IgD-negative memory B cell (primary cell): ENCODE results near the gene MYB. TPM values are rescaled to one million over a fixed set of nuclear protein-coding genes. Genes with fewer than 3 reads are reported as not detected.
"Not testable (repeated sequence)": the region's sequence is repeated elsewhere in the genome, so short reads cannot be mapped to it uniquely, and the experiment has no call there.

Source experiments
- H3K27ac Mint-ChIP-seq, 3 donors: one replicate each; pipeline ENCODE4 v1.8.0; 2020 to 2022; ENCODE audit warnings: mild to moderate bottlenecking in 3 of 3, mixed read lengths in 3 of 3, moderate library complexity in 1 of 3
- H3K27me3 Mint-ChIP-seq: one replicate; pipeline ENCODE4 v1.8.0; 2021; ENCODE audit warnings: mixed read lengths
- H3K36me3 Mint-ChIP-seq: one replicate; pipeline ENCODE4 v1.8.0; 2020; ENCODE audit warnings: mild to moderate bottlenecking, mixed read lengths
- H3K4me1 Mint-ChIP-seq, 3 donors: one replicate each; pipeline ENCODE4 v1.8.0; 2020 to 2022; ENCODE audit warnings: mixed read lengths in 3 of 3, mild to moderate bottlenecking in 1 of 3
- H3K4me3 Mint-ChIP-seq, 4 donors: one replicate each; pipeline ENCODE4 v1.8.0; 2020 to 2022; ENCODE audit warnings: mild to moderate bottlenecking in 4 of 4, mixed read lengths in 4 of 4, moderate library complexity in 3 of 4
- H3K9me3 Mint-ChIP-seq, 3 donors: one replicate each; pipeline ENCODE4 v1.8.0; 2020 to 2021; ENCODE audit warnings: mixed read lengths in 3 of 3, mild to moderate bottlenecking in 1 of 3
- polyA plus RNA-seq: library from polyadenylated mRNA; unstranded; fragments of 300-500 nt; fragmentation: Illumina TruSeq; gene quantifications from one replicate; pipeline ENCODE4 v1.2.3, GENCODE V29; 2021

Gene MYB
- polyA plus RNA-seq, 1 donor from 2014 or later, result not detected

GRCh38 chr6:135233686-135234491 is 52.8 kb downstream of the MYB start:
- Mint-ChIP-seq H3K4me1 (peaks cover 0 to 4% (median 2%) of the 10 kb centered on the region in 3 donors), H3K36me3 (peaks cover 2% of the 10 kb centered on the region), H3K27me3 (peaks cover 4% of the 10 kb centered on the region), H3K27ac (no peak overlapping the region), H3K4me3 (no peak overlapping the region), H3K9me3 (no peaks in the 10 kb centered on the region)

- H3K36me3 Mint-ChIP-seq, result peaks cover 2% of the 10 kb centered on the region
- H3K4me3 Mint-ChIP-seq, result no peak overlapping the region
- peaks cover 7% of the 10 kb centered on the region for H3K27me3 Mint-ChIP-seq
- H3K9me3 Mint-ChIP-seq, result no peaks in the 10 kb centered on the region
- H3K4me1 Mint-ChIP-seq, result peaks cover 0 to 4% (median 2%) of the 10 kb centered on the region in 3 donors
- no peak overlapping the region for H3K27ac Mint-ChIP-seq
Observed at GRCh38 chr6:135234492-135234780, 53.3 kb downstream of the MYB start.

- Mint-ChIP-seq H3K4me1 (peaks cover 0 to 4% (median 2%) of the 10 kb centered on the region in 3 donors), H3K27ac (peak overlapping the region in 1 of 3 donors; percentile 90), H3K36me3 (peaks cover 2% of the 10 kb centered on the region), H3K9me3 (no peaks in the 10 kb centered on the region), H3K4me3 (no peak overlapping the region), H3K27me3 (peaks cover 7% of the 10 kb centered on the region)
Observed at GRCh38 chr6:135235716-135236115, 54.6 kb downstream of the MYB start.

GRCh38 chr6:135236319-135236718 is 55.2 kb downstream of the MYB start:
- peaks cover 7% of the 10 kb centered on the region for H3K27me3 Mint-ChIP-seq
- peaks cover 0 to 4% (median under 1%) of the 10 kb centered on the region in 3 donors for H3K4me1 Mint-ChIP-seq
- no peaks in the 10 kb centered on the region for H3K9me3 Mint-ChIP-seq
- H3K4me3 Mint-ChIP-seq, result no peak overlapping the region
- H3K27ac Mint-ChIP-seq, result peak overlapping the region in 1 of 3 donors; percentile 90
- peaks cover under 1% of the 10 kb centered on the region for H3K36me3 Mint-ChIP-seq

- Mint-ChIP-seq H3K4me3 (no peak overlapping the region), H3K4me1 (peaks cover 0 to 3% (median 0%) of the 10 kb centered on the region in 3 donors), H3K9me3 (no peaks in the 10 kb centered on the region), H3K27me3 (peaks cover 7% of the 10 kb centered on the region), H3K36me3 (no peaks in the 10 kb centered on the region), H3K27ac (no peak overlapping the region)
Observed at GRCh38 chr6:135236732-135237131, 55.6 kb downstream of the MYB start.

GRCh38 chr6:135240711-135241110 is 59.6 kb downstream of the MYB start:
- H3K36me3 Mint-ChIP-seq, result no peaks in the 10 kb centered on the region
- peaks cover 7% of the 10 kb centered on the region for H3K27me3 Mint-ChIP-seq
- H3K27ac Mint-ChIP-seq, result no peak overlapping the region
- H3K4me3 Mint-ChIP-seq, result no peak overlapping the region
- no peaks in the 10 kb centered on the region for H3K9me3 Mint-ChIP-seq
- H3K4me1 Mint-ChIP-seq, result peaks cover 0 to 1% (median 0%) of the 10 kb centered on the region in 3 donors

- Mint-ChIP-seq H3K27me3 (peaks cover under 1% of the 10 kb centered on the region), H3K4me3 (no peak overlapping the region), H3K27ac (no peak overlapping the region), H3K36me3 (no peaks in the 10 kb centered on the region), H3K4me1 (no peaks in the 10 kb centered on the region), H3K9me3 (no peaks in the 10 kb centered on the region)
Observed at GRCh38 chr6:135243871-135244796, 63.0 kb downstream of the MYB start.

GRCh38 chr6:135244805-135245204 is 63.7 kb downstream of the MYB start:
- Mint-ChIP-seq H3K4me1 (peaks cover 3 to 4% (median 3%) of the 10 kb centered on the region in 3 donors), H3K4me3 (no peak overlapping the region)

GRCh38 chr6:135246412-135247012 is 65.4 kb downstream of the MYB start:
- not testable (repeated sequence) for H3K27ac Mint-ChIP-seq, H3K27me3 Mint-ChIP-seq, H3K4me3 Mint-ChIP-seq, H3K9me3 Mint-ChIP-seq, H3K36me3 Mint-ChIP-seq
- peaks cover 7 to 11% (median 11%) of the 10 kb centered on the region in 3 donors for H3K4me1 Mint-ChIP-seq

More at GRCh38 chr6:135244805-135245204, 63.7 kb downstream of the MYB start:
- H3K27me3 Mint-ChIP-seq, result no peaks in the 10 kb centered on the region
- H3K9me3 Mint-ChIP-seq, result no peaks in the 10 kb centered on the region
- no peak overlapping the region for H3K27ac Mint-ChIP-seq
- no peaks in the 10 kb centered on the region for H3K36me3 Mint-ChIP-seq

GRCh38 chr6:135250234-135250633 is 69.1 kb downstream of the MYB start:
- no peaks in the 10 kb centered on the region for H3K27me3 Mint-ChIP-seq
- H3K4me3 Mint-ChIP-seq, result no peak overlapping the region
- no peak overlapping the region for H3K27ac Mint-ChIP-seq
- peaks cover 7 to 11% (median 11%) of the 10 kb centered on the region in 3 donors for H3K4me1 Mint-ChIP-seq
- no peaks in the 10 kb centered on the region for H3K36me3 Mint-ChIP-seq
- no peaks in the 10 kb centered on the region for H3K9me3 Mint-ChIP-seq

GRCh38 chr6:135250751-135251497 is 69.8 kb downstream of the MYB start:
- peaks cover 7 to 11% (median 11%) of the 10 kb centered on the region in 3 donors for H3K4me1 Mint-ChIP-seq
- H3K27ac Mint-ChIP-seq, result no peak overlapping the region
- no peak overlapping the region for H3K4me3 Mint-ChIP-seq
- H3K36me3 Mint-ChIP-seq, result no peaks in the 10 kb centered on the region
- no peaks in the 10 kb centered on the region for H3K9me3 Mint-ChIP-seq
- H3K27me3 Mint-ChIP-seq, result no peaks in the 10 kb centered on the region

GRCh38 chr6:135251498-135252441 is 70.7 kb downstream of the MYB start:
- H3K4me1 Mint-ChIP-seq, result peaks cover 7 to 11% (median 11%) of the 10 kb centered on the region in 3 donors
- H3K27ac Mint-ChIP-seq, result no peak overlapping the region
- no peak overlapping the region for H3K4me3 Mint-ChIP-seq
- H3K36me3 Mint-ChIP-seq, result no peaks in the 10 kb centered on the region
- no peaks in the 10 kb centered on the region for H3K9me3 Mint-ChIP-seq
- no peaks in the 10 kb centered on the region for H3K27me3 Mint-ChIP-seq

- Mint-ChIP-seq H3K4me1 (peaks cover 6 to 11% (median 10%) of the 10 kb centered on the region in 3 donors), H3K9me3 (no peaks in the 10 kb centered on the region), H3K27me3 (no peaks in the 10 kb centered on the region), H3K27ac (no peak overlapping the region), H3K36me3 (no peaks in the 10 kb centered on the region), H3K4me3 (no peak overlapping the region)
Observed at GRCh38 chr6:135254471-135254870, 73.4 kb downstream of the MYB start.

- no peaks in the 10 kb centered on the region for H3K4me1 Mint-ChIP-seq
- H3K9me3 Mint-ChIP-seq, result no peaks in the 10 kb centered on the region
- H3K27ac Mint-ChIP-seq, result no peak overlapping the region
- H3K36me3 Mint-ChIP-seq, result no peaks in the 10 kb centered on the region
- H3K27me3 Mint-ChIP-seq, result no peaks in the 10 kb centered on the region
- no peak overlapping the region for H3K4me3 Mint-ChIP-seq
Observed at GRCh38 chr6:135256866-135257265, 75.8 kb downstream of the MYB start.
